Activated CD8-positive, alpha-beta memory T cell treated with anti-CD3 and anti-CD28 coated beads, Interleukin-2, amount 50 U/mL, for 4 hours (primary cell): ENCODE measurements around the gene LTF.
"Not testable (repeated sequence)": the region's sequence is repeated elsewhere in the genome, so short reads cannot be mapped to it uniquely, and the experiment has no call there.

ENCODE experiments used
- DNase-seq: peaks from one replicate; pipeline ENCODE4 v3.0.0-alpha.2; 2020

The LTF gene

DNA sequence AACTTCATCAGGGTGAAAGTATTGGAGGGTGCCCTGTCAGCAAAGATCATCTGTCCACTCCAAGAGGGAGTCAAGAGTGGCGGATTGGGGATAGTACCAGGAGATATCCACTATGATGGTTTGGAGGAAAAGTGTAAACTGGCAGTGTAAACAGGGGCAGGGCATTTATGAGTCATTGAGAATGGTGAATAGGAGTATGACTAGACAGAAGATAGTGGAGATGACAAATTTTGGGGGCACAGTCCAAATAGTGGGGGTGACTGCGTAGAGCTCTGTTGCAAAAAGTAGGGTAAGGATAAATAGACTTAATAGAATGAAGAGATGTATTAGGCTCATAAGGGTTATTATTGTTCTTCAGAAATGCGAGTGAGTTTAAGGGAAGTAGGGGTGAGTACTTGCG lies 75.9 kb downstream of the LTF start:
- not testable (repeated sequence) for DNase-seq

- DNase-seq = no peak
These were observed 78.5 kb downstream of the LTF start for GRCh38 chr3:46386205-46386604.
